ENCODE results near the gene XYLT1.

Gene XYLT1

DNA sequence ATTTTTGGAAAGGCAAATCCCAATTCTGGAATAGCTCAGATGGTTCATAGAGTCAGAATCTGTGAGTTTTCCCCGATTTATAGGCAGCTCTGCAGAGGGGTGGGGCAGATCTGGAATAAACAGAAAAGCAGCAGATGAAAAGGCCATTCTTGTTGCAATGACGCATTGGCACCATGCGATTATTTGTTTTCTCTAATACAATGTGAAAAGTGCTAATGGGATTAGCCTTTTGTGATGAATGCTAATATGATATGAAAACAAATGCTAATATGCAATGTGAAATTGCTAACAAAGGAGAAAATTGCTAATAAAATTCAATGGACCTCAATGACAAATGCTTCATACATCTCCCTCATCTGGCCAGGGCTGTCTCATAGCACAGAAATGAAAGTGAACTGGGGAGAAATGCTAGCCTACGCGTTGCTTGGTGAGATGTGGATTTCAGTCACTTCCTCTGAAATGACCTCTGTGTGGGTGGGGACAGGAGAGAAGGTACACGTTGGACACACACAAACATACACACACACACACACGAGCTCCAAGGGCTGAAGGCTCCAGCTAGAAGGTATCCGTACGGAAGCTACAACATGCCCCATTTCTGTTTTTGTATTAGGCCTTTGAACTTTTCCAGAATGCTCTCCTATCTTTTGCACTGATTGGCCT lies 394.5 kb downstream of the XYLT1 start:
- no peak for FAIRE-seq

- FAIRE-seq: no peak
These were observed 398.7 kb downstream of the XYLT1 start for GRCh38 chr16:17072104-17072503.

- FAIRE-seq: no peak
These were observed 399.7 kb downstream of the XYLT1 start for GRCh38 chr16:17070882-17071592.

DNA sequence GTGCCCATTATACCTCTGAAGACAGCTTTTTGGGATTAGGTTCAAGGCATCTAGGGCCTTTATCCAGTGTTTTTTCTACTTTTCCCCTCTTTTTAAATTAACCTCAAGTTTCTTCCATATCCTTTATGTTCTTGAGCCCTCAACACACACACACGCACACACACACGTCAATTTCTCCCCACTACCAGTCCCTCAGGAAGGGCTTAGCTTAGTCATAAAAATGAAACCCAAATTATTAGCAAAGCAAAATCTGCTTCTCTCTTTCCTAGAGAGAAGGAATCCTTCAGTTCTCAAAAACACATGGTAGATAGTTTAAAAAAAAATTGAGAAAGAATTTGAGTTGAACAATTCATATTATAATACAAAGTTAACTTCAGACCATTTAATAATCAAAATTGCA lies 401.1 kb downstream of the XYLT1 start:
- FAIRE-seq: no peak

GRCh38 chr16:17068524-17068923 lies 402.2 kb downstream of the XYLT1 start:
- no peak for FAIRE-seq

GRCh38 chr16:17067882-17068281 lies 402.9 kb downstream of the XYLT1 start:
- FAIRE-seq: no peak

- no peak for FAIRE-seq
These were observed 407.3 kb downstream of the XYLT1 start for GRCh38 chr16:17063201-17064139.

DNA sequence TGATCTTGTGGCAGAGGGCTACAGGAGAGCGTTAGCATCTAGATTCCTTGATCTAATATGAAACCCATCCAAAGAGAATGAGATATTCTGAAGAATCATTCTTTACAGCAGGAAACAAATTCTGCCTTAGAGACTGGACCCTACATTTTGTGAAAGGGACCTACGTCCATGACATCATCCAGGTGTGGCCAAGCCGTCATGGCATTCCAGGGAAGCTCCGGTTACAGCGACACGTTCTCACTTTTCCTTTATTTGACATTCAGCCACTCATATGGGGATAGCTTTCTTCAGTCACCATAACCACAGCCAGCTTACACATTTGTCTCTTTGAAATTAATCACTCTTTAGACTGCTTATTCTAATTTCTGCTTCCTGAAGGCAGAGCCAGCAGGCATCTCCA lies 408.1 kb downstream of the XYLT1 start:
- FAIRE-seq: no peak

DNA sequence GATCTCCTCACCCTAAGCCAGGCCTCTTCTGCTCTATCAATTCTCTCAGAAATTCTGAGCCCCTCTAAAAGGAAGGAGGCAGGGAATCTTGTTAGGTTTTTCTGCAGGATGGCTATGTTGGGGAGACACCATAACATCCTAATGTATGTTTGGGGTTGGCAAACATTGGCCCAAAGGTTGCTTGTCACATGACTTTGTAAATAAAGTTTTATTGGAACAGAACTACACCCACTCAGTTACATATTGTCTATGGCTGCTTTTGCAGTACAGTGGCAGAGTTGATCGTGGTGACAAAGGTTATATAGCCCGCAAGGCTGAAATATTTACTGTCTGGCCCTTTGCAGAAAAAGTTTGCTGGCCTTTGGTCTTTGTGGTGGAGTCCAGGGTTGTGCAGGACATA lies 409.4 kb downstream of the XYLT1 start:
- no peak for FAIRE-seq

GRCh38 chr16:17058471-17058870 lies 412.3 kb downstream of the XYLT1 start:
- FAIRE-seq: no peak

GRCh38 chr16:17056666-17057065 lies 414.1 kb downstream of the XYLT1 start:
- FAIRE-seq: no peak

DNA sequence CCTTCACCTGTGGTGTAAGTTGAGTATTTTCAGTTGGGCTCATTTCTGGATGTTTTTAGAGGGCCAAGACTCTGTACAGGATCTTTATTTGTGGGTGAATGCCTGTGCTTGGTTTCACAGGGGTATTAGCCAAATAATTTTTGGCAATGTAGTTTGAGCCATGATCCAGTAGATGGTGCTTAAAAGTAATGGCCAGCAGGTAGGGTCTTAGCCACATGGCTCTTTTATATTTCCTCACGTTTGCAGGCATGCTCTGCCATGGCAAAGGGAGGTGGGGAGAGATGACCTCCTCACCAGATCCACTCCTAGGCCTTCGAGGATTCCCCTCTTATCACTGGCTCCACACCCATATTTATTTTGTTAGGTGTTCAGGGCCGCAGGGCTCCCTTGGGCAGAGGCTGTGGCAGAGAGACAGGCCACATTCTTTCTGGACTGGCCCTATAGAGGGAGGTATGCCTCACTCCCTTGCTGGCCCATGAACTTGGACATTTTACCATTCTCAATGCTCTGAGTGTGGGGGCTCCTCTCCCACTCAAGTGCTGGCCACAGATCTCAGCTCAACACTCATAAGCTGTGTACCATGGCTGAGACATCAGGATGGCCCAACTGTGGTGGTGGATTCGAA lies 417.1 kb downstream of the XYLT1 start:
- FAIRE-seq: no peak

All from colon (tissue), 2 donors.